IMR-90 (cell line): Measurements from ENCODE around the gene GAS6. TPM values are rescaled to one million over a fixed set of nuclear protein-coding genes. Genes with fewer than 3 reads are reported as not detected.

Experiments
- ATAC-seq: fragments of 200-7000 bp; cut with Tn5 transposase; 2 replicates; pipeline ENCODE4 v1.9.1; 2020; ENCODE audit warnings: low read depth, mild to moderate bottlenecking, moderate library complexity
- BruUV-seq: library from RNA; stranded (reverse); fragments of 400-500 nt; replicated peaks from 2 replicates; lab custom pipeline; 2021; lab: Mats Ljungman, UMichigan
- CTCF ChIA-PET: fragments of 300-600 bp; formaldehyde crosslinking; extraction: SDS; loops from one replicate; lab custom pipeline; 2021; ENCODE audit warnings: antibody characterized with exemption; lab: Yijun Ruan, JAX
- POLR2A ChIA-PET: fragments of 300-600 bp; sonication (Branson Sonifier 250); formaldehyde crosslinking; loops from one replicate; lab custom pipeline; 2022; ENCODE audit warnings: antibody characterized with exemption; ENCODE audit not compliant: unreplicated experiment; lab: Charles Lee
- DNase-seq: peaks from one replicate; pipeline ENCODE4 v3.0.0; 2013
- H2AFZ ChIP-seq: replicated peaks from 2 replicates; pipeline ENCODE3; 2013; ENCODE audit warnings: low read length, mild to moderate bottlenecking; ENCODE audit not compliant: poor library complexity
- H2AK5ac ChIP-seq: 2 replicates; pipeline ENCODE4 v1.6.1; 2013; ENCODE audit warnings: low read depth, low read length, inconsistent platforms
- H2AK9ac ChIP-seq: replicated peaks from 2 replicates; pipeline ENCODE3; 2013; ENCODE audit warnings: mild to moderate bottlenecking, low read depth, low read length, moderate library complexity; ENCODE audit not compliant: poor library complexity
- H2BK120ac ChIP-seq: 2 replicates; pipeline ENCODE4 v1.6.1; 2013; ENCODE audit warnings: low read depth, low read length, inconsistent platforms
- H2BK15ac ChIP-seq: 3 replicates; pipeline ENCODE4 v1.6.1; 2013; ENCODE audit warnings: low read depth, low read length, inconsistent platforms
- H2BK20ac ChIP-seq: 2 replicates; pipeline ENCODE4 v1.6.1; 2013; ENCODE audit warnings: low read depth, mild to moderate bottlenecking, inconsistent platforms, low read length, moderate library complexity
- H2BK5ac ChIP-seq: 2 replicates; pipeline ENCODE4 v1.6.1; 2013; ENCODE audit warnings: mild to moderate bottlenecking, low read depth, low read length, inconsistent platforms; ENCODE audit not compliant: poor library complexity, severe bottlenecking
- H3K14ac ChIP-seq: replicated peaks from 2 replicates; pipeline ENCODE4 v1.6.1; 2013; ENCODE audit warnings: low read depth, low read length, inconsistent platforms
- H3K18ac ChIP-seq: 2 replicates; pipeline ENCODE4 v1.6.1; 2013; ENCODE audit warnings: low read depth, low read length, control low read depth
- H3K23ac ChIP-seq: 2 replicates; pipeline ENCODE4 v1.6.1; 2013; ENCODE audit warnings: low read depth, low read length, inconsistent platforms
- H3K27ac ChIP-seq: 2 replicates; pipeline ENCODE4 v1.5.1; 2013; ENCODE audit warnings: mild to moderate bottlenecking, control low read depth, low read length; ENCODE audit not compliant: insufficient read depth
- H3K27me3 ChIP-seq: 2 replicates; pipeline ENCODE4 v1.6.1; 2013; ENCODE audit warnings: low read length; ENCODE audit not compliant: control insufficient read depth, insufficient read depth
- H3K36me3 ChIP-seq: 2 replicates; pipeline ENCODE4 v1.6.1; 2013; ENCODE audit warnings: low read length, mixed read lengths; ENCODE audit not compliant: control insufficient read depth, insufficient read depth
- H3K4ac ChIP-seq: 2 replicates; pipeline ENCODE4 v1.6.1; 2013; ENCODE audit warnings: low read depth, low read length, inconsistent platforms
- H3K4me1 ChIP-seq: 2 replicates; pipeline ENCODE4 v1.6.1; 2013; ENCODE audit warnings: low read length, mixed read lengths; ENCODE audit not compliant: control insufficient read depth, insufficient read depth
- H3K4me2 ChIP-seq: 2 replicates; pipeline ENCODE4 v1.6.1; 2013; ENCODE audit warnings: low read depth, mild to moderate bottlenecking, control low read depth, low read length, moderate library complexity
- H3K4me3 ChIP-seq: 2 replicates; pipeline ENCODE4 v1.5.1; 2013; ENCODE audit warnings: low read depth, mild to moderate bottlenecking, control low read depth, low read length, moderate library complexity; ENCODE audit not compliant: insufficient read depth
- H3K56ac ChIP-seq: 2 replicates; pipeline ENCODE4 v1.6.1; 2013; ENCODE audit warnings: low read length, inconsistent platforms; ENCODE audit not compliant: insufficient read depth; ENCODE audit errors: extremely low read depth
- H3K79me1 ChIP-seq, 2 experiments: 2 replicates each; pipeline ENCODE4 v1.6.1; 2013; ENCODE audit warnings: low read length in 2 of 2, inconsistent platforms in 1 of 2, low read depth in 1 of 2
- H3K9ac ChIP-seq: 2 replicates; pipeline ENCODE4 v1.6.1; 2013; ENCODE audit warnings: low read depth, low read length, control low read depth
- H3K9me1 ChIP-seq: 2 replicates; pipeline ENCODE4 v1.6.1; 2013; ENCODE audit warnings: low read length, inconsistent platforms; ENCODE audit not compliant: insufficient read depth
- H3K9me3 ChIP-seq: 2 replicates; pipeline ENCODE4 v1.6.1; 2013; ENCODE audit warnings: low read length; ENCODE audit not compliant: control insufficient read depth, insufficient read depth
- H4K20me1 ChIP-seq: 2 replicates; pipeline ENCODE4 v1.6.1; 2013; ENCODE audit warnings: low read length, inconsistent platforms; ENCODE audit not compliant: insufficient read depth
- H4K5ac ChIP-seq: 2 replicates; pipeline ENCODE4 v1.6.1; 2013; ENCODE audit warnings: mild to moderate bottlenecking, low read depth, low read length, control low read depth
- H4K8ac ChIP-seq, 2 experiments: 2 replicates each; pipeline ENCODE4 v1.6.1; 2013; ENCODE audit warnings: low read depth in 2 of 2, low read length in 2 of 2, control low read depth in 1 of 2, inconsistent platforms in 1 of 2
- H4K91ac ChIP-seq: 2 replicates; pipeline ENCODE4 v1.6.1; 2013; ENCODE audit warnings: low read depth, low read length, inconsistent platforms; ENCODE audit not compliant: insufficient read depth
- CEBPB ChIP-seq: IDR thresholded peaks from 2 replicates; pipeline ENCODE4 v1.6.1; 2012; ENCODE audit warnings: low read depth, low read length, improper control_type of control experiment
- POLR2A ChIP-seq: IDR thresholded peaks from 2 replicates; pipeline ENCODE4 v1.6.1; 2012; ENCODE audit warnings: mild to moderate bottlenecking, low read depth, low read length
- RAD21 ChIP-seq: IDR thresholded peaks from 2 replicates; pipeline ENCODE4 v1.6.1; 2012; ENCODE audit warnings: low read length, improper control_type of control experiment
- WGBS, 2 experiments: methylation state at CpG; one replicate each; pipeline versions ENCODE4 v1.1.5 to v1.1.7; 2013; ENCODE audit warnings: missing lambda C conversion rate in 2 of 2; ENCODE audit not compliant: insufficient read length in 1 of 2; ENCODE audit errors: extremely low coverage in 2 of 2; 5-methylcytosine and 5-hydroxymethylcytosine counted together
- dilution Hi-C: fragments of 300-500 bp; cut with HindIII; formaldehyde crosslinking; loops from one replicate; pipeline ENCODE4 v1.14.3; 2018; ENCODE audit warnings: low sequenced_read_pairs; ENCODE audit not compliant: unreplicated experiment
- in situ Hi-C: fragments of 300-500 bp; cut with MboI; formaldehyde crosslinking; loops from 3 replicates; pipeline ENCODE4 v1.14.3; 2019; ENCODE audit warnings: low sequenced_read_pairs, inconsistent platforms, mixed read lengths
- intact Hi-C: fragments of 100-400 bp; cut with micrococcal nuclease; formaldehyde crosslinking; loops from 2 replicates; pipeline ENCODE4 v1.10.0; 2022
- polyA plus RNA-seq, 3 experiments: library from polyadenylated mRNA; depleted of rRNA; stranded (reverse); fragments of >200 nt; gene quantifications; 2 replicates each; pipeline ENCODE4 v1.2.3, GENCODE V29; 2012; ENCODE audit warnings: low replicate concordance in 1 of 3
- total RNA-seq: library from RNA; depleted of rRNA; stranded (reverse); fragments of >200 nt; gene quantifications from 2 replicates; pipeline ENCODE4 v1.2.3, GENCODE V29; 2012

Gene GAS6
- total and polyA plus RNA-seq, 2 of the 4 experiments (the other 2 are of a cell fraction): 220 to 823 TPM

GRCh38 chr13:113864273-113864890, 506 bp upstream of the GAS6 start:
- H2BK15ac ChIP-seq: peak overlapping the region; percentile 73; the same call in 1 of the 3 replicates
- peak overlapping the region; percentile 100 for H3K23ac ChIP-seq
- 0% methylated on average over 1 of the region's 10 CpGs; no CpG with 5 or more reads in 1 of the 2 experiments for WGBS, 2 experiments
- H2AK9ac ChIP-seq: peak overlapping the region; percentile 50
- dilution Hi-C loops: no loop called here
- peaks cover 10 to 46% of the 10 kb centered on the region in 2 experiments for H3K79me1 ChIP-seq
- H3K56ac ChIP-seq: peak overlapping the region; percentile 93
- no peaks in the 10 kb centered on the region for H3K9me3 ChIP-seq
- no peaks in the 10 kb centered on the region for H3K27me3 ChIP-seq
- CTCF ChIA-PET: no interaction called here
- no TSS peak for BruUV-seq
- H3K36me3 ChIP-seq: peaks cover 15% of the 10 kb centered on the region
- peak overlapping the region; percentile 93 for H3K4me3 ChIP-seq
- H4K20me1 ChIP-seq: peaks cover 33% of the 10 kb centered on the region
- peak overlapping the region; percentile 95; the same call in 1 of the 2 replicates for H2BK20ac ChIP-seq
- peak overlapping the region; percentile 98 for H3K4ac ChIP-seq
- peak; percentile 33 for DNase-seq
- peak overlapping the region; percentile 82 for H2AK5ac ChIP-seq
- peak overlapping the region; percentile 94 for H2BK120ac ChIP-seq
- H3K27ac ChIP-seq: peak overlapping the region; percentile 78
- H3K9ac ChIP-seq: peak overlapping the region; percentile 91
- ATAC-seq: no peak
- peak overlapping the region; percentile 95 for H4K91ac ChIP-seq
- H3K9me1 ChIP-seq: peaks cover 8% of the 10 kb centered on the region
- H3K4me1 ChIP-seq: peaks cover 26% of the 10 kb centered on the region
- H4K5ac ChIP-seq: peak overlapping the region; percentile 83
- peak overlapping the region; percentile 100 for H3K14ac ChIP-seq
- intact Hi-C loops: loop anchor here (2.0 to 5.0 kb wide), 3 partner anchors 44 to 363 kb away; no protein-coding TSS in a partner anchor
- peak overlapping the region; percentile 89 for H2BK5ac ChIP-seq
- in situ Hi-C loops: no loop called here
- peak overlapping the region; percentile 98 for H3K4me2 ChIP-seq
- peak overlapping the region; percentile 67 for H2AFZ ChIP-seq
- peak overlapping the region; percentile 89 for H3K18ac ChIP-seq
- TF ChIP-seq POLR2A: no peak
- 0 out of 2 replicates have a peak, but pooled peaks have one; percentile 18 for TF ChIP-seq CEBPB
- no peak for TF ChIP-seq RAD21
- POLR2A ChIA-PET: interaction anchor here (0.6 to 0.8 kb wide), 4 partner anchors 27 to 44 kb away, joined by 3 to 6 read pairs (median 4); no protein-coding TSS in a partner anchor
- H4K8ac ChIP-seq: peak overlapping the region; percentile 44 to 97
